ENCODE data around the gene SLC25A38. TPM values are rescaled to one million over a fixed set of nuclear protein-coding genes. Genes with fewer than 3 reads are reported as not detected.
A peak's percentile ranks its signal among the peaks of the same experiment; 100 is the strongest.
"Not testable (repeated sequence)": the region's sequence is repeated elsewhere in the genome, so short reads cannot be mapped to it uniquely, and the experiment has no call there.

The SLC25A38 gene
- total RNA-seq, 1 experiment from 2014 or later: 37.7 TPM

DNA sequence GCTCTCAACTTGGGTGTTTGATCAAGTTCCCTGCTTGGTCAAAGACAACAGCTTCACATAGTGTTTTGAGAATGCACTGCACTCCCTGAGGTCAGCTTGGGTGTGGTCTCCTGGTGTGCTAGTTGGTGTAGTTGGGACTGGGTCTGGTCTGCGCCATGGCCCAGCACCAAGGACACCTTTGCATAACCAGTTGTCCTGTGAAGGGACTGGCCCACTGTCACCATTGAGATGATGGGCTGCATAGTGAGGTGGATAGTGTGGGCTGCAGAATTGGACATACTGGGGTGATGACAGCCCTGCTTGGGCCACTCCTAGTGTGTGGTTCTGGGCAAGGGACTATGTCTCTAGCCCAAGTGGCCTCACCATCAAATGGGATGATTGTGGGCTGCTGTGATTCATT lies 32.8 kb downstream of the SLC25A38 start:
- peaks cover 17% of the 10 kb centered on the region for H3K4me1 Mint-ChIP-seq (ENCODE audit: low read depth, unreplicated experiment)
- peaks cover 6% of the 10 kb centered on the region; the same call in 1 of the 2 replicates for H3K4me1 ChIP-seq
- H3K27ac Mint-ChIP-seq (ENCODE audit: unreplicated experiment): peak overlapping the region; percentile 39
- peaks cover 4% of the 10 kb centered on the region for H3K36me3 ChIP-seq (ENCODE audit: control insufficient read depth, insufficient read depth, low read length)
- H3K27me3 Mint-ChIP-seq (ENCODE audit: insufficient read depth, unreplicated experiment): no peaks in the 10 kb centered on the region
- H3K9me3 Mint-ChIP-seq (ENCODE audit: unreplicated experiment): no peaks in the 10 kb centered on the region
- BruUV-seq (replicated peaks): no TSS peak
- no peak for TF ChIP-seq CTCF (IDR thresholded peaks at IDR 0.05; ENCODE audit: insufficient read depth in 1 of 2, low read depth in 1 of 2, low read length in 1 of 2, severe bottlenecking in 1 of 2, unreplicated experiment in 1 of 2)
- ChIA-PET POLR2A (no interaction called here), CTCF (interaction anchor here (0.6 kb wide), 1 partner anchor 38 kb away, joined by 3 read pairs; no protein-coding TSS in a partner anchor)
- H3K4me3 Mint-ChIP-seq (ENCODE audit: unreplicated experiment): no peak overlapping the region
- no peaks in the 10 kb centered on the region for H3K27me3 ChIP-seq (replicated peaks; ENCODE audit: control insufficient read depth, insufficient read depth, low read length)
- no peaks in the 10 kb centered on the region for H3K9me3 ChIP-seq
- no peak overlapping the region for H3K4me3 ChIP-seq (ENCODE audit: low read depth, low read length)
- DNase-seq: peak in 1 of 2 experiments; percentile 26
- peaks cover 55% of the 10 kb centered on the region for H3K36me3 Mint-ChIP-seq (ENCODE audit: insufficient read depth, unreplicated experiment)
- intact Hi-C loops (cut with micrococcal nuclease; ENCODE audit: unreplicated experiment): loop anchor here (1.0 to 2.0 kb wide), 2 partner anchors 33 to 82 kb away; no protein-coding TSS in a partner anchor

GRCh38 chr3:39416998-39417397 lies 33.8 kb downstream of the SLC25A38 start:
- Mint-ChIP-seq H3K36me3 (ENCODE audit: insufficient read depth, unreplicated experiment) (peaks cover 45% of the 10 kb centered on the region), H3K4me1 (ENCODE audit: low read depth, unreplicated experiment) (peaks cover 17% of the 10 kb centered on the region)
- H3K4me3 ChIP-seq (ENCODE audit: low read depth, low read length); H3K27me3 ChIP-seq (replicated peaks; ENCODE audit: control insufficient read depth, insufficient read depth, low read length); H3K4me3 Mint-ChIP-seq (ENCODE audit: unreplicated experiment); DNase-seq; BruUV-seq (replicated peaks); H3K4me1 ChIP-seq; H3K9me3 ChIP-seq; H3K36me3 ChIP-seq (ENCODE audit: control insufficient read depth, insufficient read depth, low read length); POLR2A ChIA-PET; H3K27ac Mint-ChIP-seq (ENCODE audit: unreplicated experiment); H3K27me3 Mint-ChIP-seq (ENCODE audit: insufficient read depth, unreplicated experiment); H3K9me3 Mint-ChIP-seq (ENCODE audit: unreplicated experiment); CTCF ChIA-PET: not testable (repeated sequence)
- intact Hi-C loops (cut with micrococcal nuclease; ENCODE audit: unreplicated experiment): loop anchor here (1.0 to 2.0 kb wide), 3 partner anchors 26 to 81 kb away; no protein-coding TSS in a partner anchor

DNA sequence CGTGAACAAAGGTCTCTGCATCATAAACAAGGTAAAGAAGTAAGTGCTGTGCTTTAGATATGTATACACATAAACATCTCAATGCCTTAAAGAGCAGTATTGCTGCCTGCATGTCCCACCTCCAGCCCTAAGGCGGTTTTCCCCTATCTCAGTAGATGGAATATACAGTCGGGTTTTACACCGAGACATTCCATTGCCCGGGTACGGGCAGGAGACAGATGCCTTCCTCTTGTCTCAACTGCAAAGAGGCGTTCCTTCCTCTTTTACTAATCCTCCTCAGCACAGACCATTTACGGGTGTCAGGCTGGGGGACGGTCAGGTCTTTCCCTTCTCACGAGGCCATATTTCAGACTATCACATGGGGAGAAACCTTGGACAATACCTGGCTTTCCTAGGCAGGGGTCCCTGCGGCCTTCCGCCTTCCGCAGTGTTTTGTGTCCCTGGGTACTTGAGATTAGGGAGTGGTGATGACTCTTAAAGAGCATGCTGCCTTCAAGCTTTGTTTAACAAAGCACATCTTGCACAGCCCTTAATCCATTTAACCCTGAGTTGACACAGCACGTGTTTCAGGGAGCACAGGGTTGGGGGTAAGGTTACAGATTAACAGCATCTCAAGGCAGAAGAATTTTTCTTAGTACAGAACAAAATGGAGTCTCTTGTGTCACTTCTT lies 35.5 kb downstream of the SLC25A38 start:
- intact Hi-C loops (cut with micrococcal nuclease; ENCODE audit: unreplicated experiment); H3K27me3 ChIP-seq (replicated peaks; ENCODE audit: control insufficient read depth, insufficient read depth, low read length); H3K36me3 ChIP-seq (ENCODE audit: control insufficient read depth, insufficient read depth, low read length); H3K9me3 Mint-ChIP-seq (ENCODE audit: unreplicated experiment); H3K4me3 ChIP-seq (ENCODE audit: low read depth, low read length); H3K4me1 ChIP-seq; H3K27ac Mint-ChIP-seq (ENCODE audit: unreplicated experiment); CTCF ChIA-PET; BruUV-seq (replicated peaks); H3K9me3 ChIP-seq; H3K4me3 Mint-ChIP-seq (ENCODE audit: unreplicated experiment); POLR2A ChIA-PET; DNase-seq; H3K27me3 Mint-ChIP-seq (ENCODE audit: insufficient read depth, unreplicated experiment): not testable (repeated sequence)
- peaks cover 28% of the 10 kb centered on the region for H3K36me3 Mint-ChIP-seq (ENCODE audit: insufficient read depth, unreplicated experiment)
- peaks cover 17% of the 10 kb centered on the region for H3K4me1 Mint-ChIP-seq (ENCODE audit: low read depth, unreplicated experiment)

- BruUV-seq (replicated peaks): no TSS peak
- Mint-ChIP-seq H3K9me3 (ENCODE audit: unreplicated experiment) (no peaks in the 10 kb centered on the region), H3K4me1 (ENCODE audit: low read depth, unreplicated experiment) (peaks cover 10% of the 10 kb centered on the region), H3K27me3 (ENCODE audit: insufficient read depth, unreplicated experiment) (no peaks in the 10 kb centered on the region), H3K36me3 (ENCODE audit: insufficient read depth, unreplicated experiment) (peaks cover 17% of the 10 kb centered on the region), H3K27ac (ENCODE audit: unreplicated experiment) (no peak overlapping the region), H3K4me3 (ENCODE audit: unreplicated experiment) (no peak overlapping the region)
- intact Hi-C loops (cut with micrococcal nuclease; ENCODE audit: unreplicated experiment): no loop called here
- Histone ChIP-seq H3K36me3 (ENCODE audit: control insufficient read depth, insufficient read depth, low read length) (no peaks in the 10 kb centered on the region), H3K4me3 (ENCODE audit: low read depth, low read length) (no peak overlapping the region), H3K27me3 (replicated peaks; ENCODE audit: control insufficient read depth, insufficient read depth, low read length) (no peaks in the 10 kb centered on the region), H3K9me3 (no peaks in the 10 kb centered on the region), H3K4me1 (peaks cover 6% of the 10 kb centered on the region; the same call in 1 of the 2 replicates)
- TF ChIP-seq CTCF (IDR thresholded peaks at IDR 0.05; ENCODE audit: insufficient read depth in 1 of 2, low read depth in 1 of 2, low read length in 1 of 2, severe bottlenecking in 1 of 2, unreplicated experiment in 1 of 2): no peak
- ChIA-PET CTCF (no interaction called here), POLR2A (no interaction called here)
- no peak for DNase-seq
These were observed 36.7 kb downstream of the SLC25A38 start for GRCh38 chr3:39419742-39420315.
